Measurements from ENCODE around the gene RASA3.

The RASA3 gene

GRCh38 chr13:114056205-114057013 lies 76.0 kb downstream of the RASA3 start:
- no peaks in the 10 kb centered on the region for H3K9me2 ChIP-seq (replicated peaks; ENCODE audit: insufficient read depth, low read length)
- no peaks in the 10 kb centered on the region for H3K27me3 ChIP-seq (replicated peaks; ENCODE audit: insufficient read depth, low read length)
- no peaks in the 10 kb centered on the region for H3K4me1 ChIP-seq (ENCODE audit: low read length)
- peaks cover 7% of the 10 kb centered on the region for H3K36me3 ChIP-seq (replicated peaks; ENCODE audit: insufficient read depth, low read length)
- H3K4me2 ChIP-seq (ENCODE audit: low read depth, low read length) = no peak overlapping the region
- H2AFZ ChIP-seq (ENCODE audit: low read length) = no peak overlapping the region
- DNase-seq = no peak
- H3K27ac ChIP-seq (ENCODE audit: low read length) = no peak overlapping the region
- no peaks in the 10 kb centered on the region for H4K20me1 ChIP-seq (ENCODE audit: insufficient read depth, low read length)
- no peaks in the 10 kb centered on the region for H3K9me3 ChIP-seq (replicated peaks; ENCODE audit: insufficient read depth, low read length)
- no peak overlapping the region for H3K4me3 ChIP-seq (ENCODE audit: low read length)
- peaks cover 98% of the 10 kb centered on the region for H3K79me2 ChIP-seq (ENCODE audit: low read length)
- no peak overlapping the region for H3K9ac ChIP-seq (ENCODE audit: low read length)
- H3F3A ChIP-seq (ENCODE audit: insufficient read depth, low read length) = peaks cover 10% of the 10 kb centered on the region
- TF ChIP-seq EZH2 (optimal IDR thresholded peaks at IDR 0.05; ENCODE audit: low read depth, low read length) = no peak
- TF ChIP-seq EZH2phosphoT487 (IDR thresholded peaks at IDR 0.05; ENCODE audit: low read length) = no peak
- no peak for TF ChIP-seq CTCF (IDR thresholded peaks at IDR 0.05; ENCODE audit: low read length)

- no peak for TF ChIP-seq CTCF (IDR thresholded peaks at IDR 0.05; ENCODE audit: low read length)
- no peak for TF ChIP-seq EZH2 (optimal IDR thresholded peaks at IDR 0.05; ENCODE audit: low read depth, low read length)
- TF ChIP-seq EZH2phosphoT487 (IDR thresholded peaks at IDR 0.05; ENCODE audit: low read length) = no peak
- Histone ChIP-seq H3K36me3 (replicated peaks; ENCODE audit: insufficient read depth, low read length) (peaks cover 7% of the 10 kb centered on the region), H3K27me3 (replicated peaks; ENCODE audit: insufficient read depth, low read length) (no peaks in the 10 kb centered on the region), H3K4me3 (ENCODE audit: low read length) (no peak overlapping the region), H3K9me2 (replicated peaks; ENCODE audit: insufficient read depth, low read length) (no peaks in the 10 kb centered on the region), H3K9me3 (replicated peaks; ENCODE audit: insufficient read depth, low read length) (no peaks in the 10 kb centered on the region), H2AFZ (ENCODE audit: low read length) (no peak overlapping the region), H3F3A (ENCODE audit: insufficient read depth, low read length) (peaks cover 10% of the 10 kb centered on the region), H3K27ac (ENCODE audit: low read length) (no peak overlapping the region), H3K79me2 (ENCODE audit: low read length) (peaks cover 97% of the 10 kb centered on the region), H3K4me2 (ENCODE audit: low read depth, low read length) (no peak overlapping the region), H3K9ac (ENCODE audit: low read length) (no peak overlapping the region), H4K20me1 (ENCODE audit: insufficient read depth, low read length) (no peaks in the 10 kb centered on the region), H3K4me1 (ENCODE audit: low read length) (peaks cover 5% of the 10 kb centered on the region; the same call in 1 of the 2 replicates)
- DNase-seq = no peak
Observed at GRCh38 chr13:114055766-114056165, 76.7 kb downstream of the RASA3 start.

GRCh38 chr13:114054830-114055439 lies 77.5 kb downstream of the RASA3 start:
- H3K27me3 ChIP-seq (replicated peaks; ENCODE audit: insufficient read depth, low read length) = no peaks in the 10 kb centered on the region
- peaks cover 13% of the 10 kb centered on the region for H3K4me1 ChIP-seq (ENCODE audit: low read length)

More at GRCh38 chr13:114054830-114055439, 77.5 kb downstream of the RASA3 start:
- no peaks in the 10 kb centered on the region for H3K9me2 ChIP-seq (replicated peaks; ENCODE audit: insufficient read depth, low read length)
- peaks cover 19% of the 10 kb centered on the region for H3F3A ChIP-seq (ENCODE audit: insufficient read depth, low read length)
- peaks cover 97% of the 10 kb centered on the region for H3K79me2 ChIP-seq (ENCODE audit: low read length)
- H3K4me3 ChIP-seq (ENCODE audit: low read length) = no peak overlapping the region
- H3K9me3 ChIP-seq (replicated peaks; ENCODE audit: insufficient read depth, low read length) = no peaks in the 10 kb centered on the region
- H2AFZ ChIP-seq (ENCODE audit: low read length) = no peak overlapping the region
- no peak overlapping the region for H3K27ac ChIP-seq (ENCODE audit: low read length)
- H3K4me2 ChIP-seq (ENCODE audit: low read depth, low read length) = no peak overlapping the region
- TF ChIP-seq EZH2phosphoT487 (IDR thresholded peaks at IDR 0.05; ENCODE audit: low read length) = no peak
- no peak for TF ChIP-seq CTCF (IDR thresholded peaks at IDR 0.05; ENCODE audit: low read length)
- TF ChIP-seq EZH2 (optimal IDR thresholded peaks at IDR 0.05; ENCODE audit: low read depth, low read length) = no peak
- H3K36me3 ChIP-seq (replicated peaks; ENCODE audit: insufficient read depth, low read length) = peaks cover 7% of the 10 kb centered on the region; the same call in 1 of the 2 replicates
- no peak overlapping the region for H3K9ac ChIP-seq (ENCODE audit: low read length)
- no peaks in the 10 kb centered on the region for H4K20me1 ChIP-seq (ENCODE audit: insufficient read depth, low read length)
- DNase-seq = no peak

Data from MM.1S (cell line).